BJ (cell line): ENCODE data around the gene MYADM. TPM values are rescaled to one million over a fixed set of nuclear protein-coding genes. Genes with fewer than 3 reads are reported as not detected.

ENCODE experiments used
- CTCF ChIA-PET: fragments of 350-600 bp; formaldehyde crosslinking; extraction: SDS; loops from one replicate; lab custom pipeline; 2021; ENCODE audit warnings: antibody characterized with exemption, inconsistent platforms; lab: Yijun Ruan, JAX
- POLR2A ChIA-PET: fragments of 300-600 bp; sonication (Branson Sonifier 250); formaldehyde crosslinking; extraction: SDS; loops from one replicate; lab custom pipeline; 2021; ENCODE audit warnings: antibody characterized with exemption; lab: Charles Lee
- DNase-seq: peaks from one replicate; pipeline ENCODE4 v3.0.0-alpha.2; 2011; ENCODE audit warnings: low read depth
- H3K27me3 ChIP-seq: 2 replicates; pipeline ENCODE4 v1.6.0; 2011; ENCODE audit warnings: low read length; ENCODE audit not compliant: control insufficient read depth, insufficient read depth
- H3K36me3 ChIP-seq: 2 replicates; pipeline ENCODE4 v1.5.1; 2011; ENCODE audit warnings: low read length; ENCODE audit not compliant: control insufficient read depth, insufficient read depth
- H3K4me3 ChIP-seq: 2 replicates; pipeline ENCODE4 v1.5.1; 2011; ENCODE audit warnings: low read depth, mild to moderate bottlenecking, control low read depth, low read length
- polyA plus RNA-seq: library from polyadenylated mRNA; depleted of rRNA; stranded (reverse); fragments of >200 nt; gene quantifications from 2 replicates; pipeline ENCODE4 v1.2.3, GENCODE V29; 2011
- TF ChIP-seq, protein P1 (sequence below): IDR thresholded peaks from 2 replicates; pipeline ENCODE4 v1.5.1; 2011; ENCODE audit warnings: low read depth, mild to moderate bottlenecking, control low read depth, inconsistent platforms, low read length, moderate library complexity; ENCODE audit not compliant: insufficient read depth

The MYADM gene
- polyA plus RNA-seq, 1 experiment, result 134 TPM

DNA sequence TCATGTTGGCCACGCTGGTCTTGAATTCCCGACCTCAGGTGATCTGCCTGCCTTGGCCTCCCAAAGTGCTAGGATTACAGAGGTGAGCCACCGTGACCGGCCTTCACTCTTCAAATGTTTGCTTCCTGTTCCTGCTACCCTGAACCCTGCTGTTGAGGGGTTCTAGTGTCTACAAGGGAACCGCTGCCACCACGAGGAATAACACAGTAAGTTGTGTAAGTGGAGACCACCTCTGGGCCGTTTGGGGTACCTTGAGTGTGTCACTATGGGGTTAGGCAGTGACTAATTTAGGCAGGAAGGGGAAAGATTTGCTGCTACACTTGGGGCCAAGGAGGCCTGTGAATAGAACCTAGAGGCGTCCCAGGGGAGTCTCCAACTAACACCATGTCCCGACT lies 2.2 kb upstream of the MYADM start:
- ChIA-PET POLR2A (no interaction called here), CTCF (interaction anchor here (1.0 to 1.8 kb wide), 3 partner anchors 21 to 158 kb away, joined by 3 to 9 read pairs (median 4); no protein-coding TSS in a partner anchor)
- DNase-seq, result no peak
- Histone ChIP-seq H3K36me3 (peaks cover 2% of the 10 kb centered on the region; the same call in 1 of the 2 replicates), H3K27me3 (no peaks in the 10 kb centered on the region), H3K4me3 (peak overlapping the region; percentile 56)
- TF ChIP-seq, protein P1, sequence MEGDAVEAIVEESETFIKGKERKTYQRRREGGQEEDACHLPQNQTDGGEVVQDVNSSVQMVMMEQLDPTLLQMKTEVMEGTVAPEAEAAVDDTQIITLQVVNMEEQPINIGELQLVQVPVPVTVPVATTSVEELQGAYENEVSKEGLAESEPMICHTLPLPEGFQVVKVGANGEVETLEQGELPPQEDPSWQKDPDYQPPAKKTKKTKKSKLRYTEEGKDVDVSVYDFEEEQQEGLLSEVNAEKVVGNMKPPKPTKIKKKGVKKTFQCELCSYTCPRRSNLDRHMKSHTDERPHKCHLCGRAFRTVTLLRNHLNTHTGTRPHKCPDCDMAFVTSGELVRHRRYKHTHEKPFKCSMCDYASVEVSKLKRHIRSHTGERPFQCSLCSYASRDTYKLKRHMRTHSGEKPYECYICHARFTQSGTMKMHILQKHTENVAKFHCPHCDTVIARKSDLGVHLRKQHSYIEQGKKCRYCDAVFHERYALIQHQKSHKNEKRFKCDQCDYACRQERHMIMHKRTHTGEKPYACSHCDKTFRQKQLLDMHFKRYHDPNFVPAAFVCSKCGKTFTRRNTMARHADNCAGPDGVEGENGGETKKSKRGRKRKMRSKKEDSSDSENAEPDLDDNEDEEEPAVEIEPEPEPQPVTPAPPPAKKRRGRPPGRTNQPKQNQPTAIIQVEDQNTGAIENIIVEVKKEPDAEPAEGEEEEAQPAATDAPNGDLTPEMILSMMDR, result no peak

DNA sequence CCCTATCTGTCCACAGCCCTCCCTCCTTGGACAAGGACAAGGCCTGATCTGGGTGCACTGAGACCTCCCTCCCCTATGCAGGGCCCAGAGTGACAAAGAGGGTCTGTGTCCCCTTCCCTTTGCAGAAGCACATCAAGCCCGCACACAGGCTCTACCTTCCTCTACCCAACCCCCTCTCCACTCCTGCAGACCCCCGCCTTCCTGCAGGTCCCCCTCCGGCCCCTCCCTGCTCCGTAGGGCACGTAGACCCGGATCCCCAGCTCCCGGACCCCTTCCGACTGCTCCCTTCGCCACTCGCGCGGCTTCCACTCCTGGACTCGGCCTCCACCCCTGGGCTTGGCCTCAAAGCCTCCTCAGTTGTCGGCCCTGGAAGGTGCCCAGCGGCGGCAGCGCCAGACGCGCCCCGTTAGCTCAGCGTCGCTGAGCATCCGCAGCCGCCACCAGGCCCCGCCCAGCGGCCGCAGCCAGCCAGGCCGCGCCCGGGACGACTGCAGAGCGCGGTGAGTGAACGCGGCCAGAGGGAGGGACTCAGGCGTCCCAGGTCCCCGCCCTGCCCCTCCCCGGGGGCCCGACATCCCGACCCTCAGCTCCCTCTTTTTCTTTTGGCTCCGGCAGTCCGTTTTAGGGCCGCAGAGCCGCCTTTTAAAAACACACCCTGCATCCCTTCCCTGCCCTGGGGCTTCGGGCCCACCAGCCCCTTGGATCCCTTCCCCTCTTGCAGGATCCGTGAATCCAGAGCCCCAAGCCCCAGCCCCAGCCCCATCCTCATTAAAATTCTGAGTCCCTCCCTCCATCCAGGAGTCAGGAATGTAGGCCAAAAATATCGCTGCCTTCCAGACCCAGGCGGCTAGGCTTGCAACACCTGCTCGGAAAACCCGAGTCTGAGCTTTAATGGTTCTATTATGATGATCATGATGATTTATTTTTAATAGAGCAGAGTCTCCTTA lies 1.5 kb upstream of the MYADM start:
- peaks cover 4% of the 10 kb centered on the region for H3K36me3 ChIP-seq
- TF ChIP-seq, protein P1, result no peak
- DNase-seq, result no peak
- POLR2A ChIA-PET, result interaction anchor here (0.9 kb wide), 1 partner anchor 324 kb away, joined by 3 read pairs; no protein-coding TSS in a partner anchor
- H3K4me3 ChIP-seq, result peak overlapping the region; percentile 56
- no peaks in the 10 kb centered on the region for H3K27me3 ChIP-seq
- CTCF ChIA-PET, result interaction anchor here (0.8 to 1.8 kb wide), 7 partner anchors 11 to 158 kb away, joined by 3 to 9 read pairs (median 4); no protein-coding TSS in a partner anchor

DNA sequence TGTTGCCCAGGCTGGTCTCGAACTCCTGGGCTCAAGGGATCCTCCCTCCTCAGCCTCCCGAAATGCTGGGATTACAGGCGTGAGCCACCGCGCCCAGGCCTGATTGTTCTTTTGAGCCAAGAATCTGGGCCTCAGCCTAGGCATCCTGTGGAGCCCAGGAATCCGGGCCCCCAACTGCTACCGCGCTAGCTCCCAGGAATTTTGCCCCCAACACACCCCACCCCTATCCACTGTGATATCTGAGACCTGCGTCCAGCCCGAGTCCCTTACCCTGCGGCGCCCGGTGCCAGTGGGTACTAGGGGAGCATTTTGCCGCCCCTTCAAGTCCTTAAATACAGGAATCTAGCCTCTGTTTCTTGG lies 838 bp upstream of the MYADM start:
- H3K27me3 ChIP-seq, result no peaks in the 10 kb centered on the region
- CTCF ChIA-PET, result interaction anchor here (0.8 to 1.8 kb wide), 8 partner anchors 11 to 157 kb away, joined by 3 to 9 read pairs (median 4); no protein-coding TSS in a partner anchor
- POLR2A ChIA-PET, result interaction anchor here (1.0 kb wide), 1 partner anchor 12 kb away, joined by 4 read pairs; no protein-coding TSS in a partner anchor
- no peak for DNase-seq
- H3K36me3 ChIP-seq, result peaks cover 5% of the 10 kb centered on the region
- H3K4me3 ChIP-seq, result peak overlapping the region; percentile 56
- TF ChIP-seq, protein P1, result no peak

DNA sequence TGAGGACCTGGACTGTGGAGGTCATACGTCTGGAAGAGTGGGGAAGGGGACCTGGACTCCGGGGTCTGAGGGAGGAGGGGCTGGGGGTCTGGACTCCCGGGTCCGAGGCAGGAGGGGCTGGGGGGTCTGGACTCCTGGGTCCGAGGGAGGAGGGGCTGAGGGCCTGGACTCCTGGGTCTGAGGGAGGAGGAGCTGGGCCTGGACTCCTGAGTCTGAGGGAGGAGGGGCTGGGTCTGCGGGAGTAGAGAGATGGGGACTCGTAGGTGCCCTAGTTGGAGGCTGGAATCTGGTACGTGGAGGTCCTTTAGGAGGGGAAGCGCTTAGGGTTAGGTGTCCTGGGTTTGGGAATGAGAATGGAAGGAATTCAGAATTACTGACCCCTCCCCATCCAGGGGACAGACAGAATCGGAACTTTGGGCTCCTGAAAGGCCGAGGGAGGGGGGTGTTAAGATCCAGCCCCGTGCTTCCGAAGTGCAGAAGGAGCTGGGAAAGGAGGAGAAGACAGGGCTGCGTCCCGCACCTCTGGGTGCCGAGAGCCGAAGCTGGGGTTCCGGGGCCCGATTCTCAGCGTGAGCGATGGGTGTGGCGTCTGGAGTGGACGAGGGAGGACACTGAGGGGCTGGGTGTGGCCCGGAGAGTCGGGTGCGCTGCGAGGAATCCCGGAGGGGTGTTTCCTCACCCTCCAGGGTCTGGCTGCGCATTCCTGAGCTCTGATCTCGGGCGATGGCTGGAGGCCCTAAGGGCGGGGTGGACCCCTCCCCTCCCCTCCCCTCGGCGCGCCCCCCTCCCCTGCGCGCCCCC lies 608 bp downstream of the MYADM start:
- TF ChIP-seq, protein P1, result no peak
- Histone ChIP-seq H3K4me3 (peak overlapping the region; percentile 82), H3K27me3 (no peaks in the 10 kb centered on the region), H3K36me3 (peaks cover 8% of the 10 kb centered on the region)
- CTCF ChIA-PET, result interaction anchor here (0.7 to 2.0 kb wide), 7 partner anchors 15 to 156 kb away, joined by 3 to 5 read pairs (median 3); no protein-coding TSS in a partner anchor
- DNase-seq, result no peak
- POLR2A ChIA-PET, result interaction anchor here (0.6 to 1.0 kb wide), 2 partner anchors 11 to 333 kb away, joined by 3 to 4 read pairs; no protein-coding TSS in a partner anchor
